H9 (cell line): ENCODE measurements around the gene SOX8. TPM values are rescaled to one million over a fixed set of nuclear protein-coding genes. Genes with fewer than 3 reads are reported as not detected.

Experiments used
- DNase-seq: peaks from one replicate; pipeline ENCODE4 v3.0.0-alpha.2; 2017
- H2AFZ ChIP-seq: one replicate; pipeline ENCODE4 v1.6.1; 2013; ENCODE audit warnings: mild to moderate bottlenecking, low read length, control low read depth, moderate library complexity
- H2AK5ac ChIP-seq: 2 replicates; pipeline ENCODE4 v1.6.1; 2013; ENCODE audit warnings: low read length, control low read depth, mixed read lengths; ENCODE audit not compliant: insufficient read length
- H2BK120ac ChIP-seq: one replicate; pipeline ENCODE4 v1.6.1; 2013; ENCODE audit warnings: low read depth, mild to moderate bottlenecking, low read length, control low read depth, inconsistent platforms; ENCODE audit not compliant: poor library complexity, severe bottlenecking
- H2BK12ac ChIP-seq: 2 replicates; pipeline ENCODE4 v1.6.1; 2013; ENCODE audit warnings: low read length, control low read depth, mixed read lengths, low read depth; ENCODE audit not compliant: insufficient read length
- H2BK15ac ChIP-seq: 2 replicates; pipeline ENCODE4 v1.6.1; 2013; ENCODE audit warnings: low read depth, low read length, control low read depth
- H2BK20ac ChIP-seq: one replicate; pipeline ENCODE4 v1.6.1; 2013; ENCODE audit warnings: low read depth, mild to moderate bottlenecking, low read length, control low read depth, inconsistent platforms; ENCODE audit not compliant: poor library complexity, severe bottlenecking
- H2BK5ac ChIP-seq: 2 replicates; pipeline ENCODE4 v1.6.1; 2013; ENCODE audit warnings: low read length, control low read depth, mixed read lengths; ENCODE audit not compliant: insufficient read length
- H3K14ac ChIP-seq: 2 replicates; pipeline ENCODE4 v1.6.1; 2013; ENCODE audit warnings: low read length, control low read depth; ENCODE audit not compliant: insufficient read depth
- H3K18ac ChIP-seq: 2 replicates; pipeline ENCODE4 v1.6.1; 2013; ENCODE audit warnings: low read depth, mild to moderate bottlenecking, mixed read lengths, low read length, control low read depth; ENCODE audit not compliant: insufficient read length
- H3K23ac ChIP-seq: 2 replicates; pipeline ENCODE4 v1.6.1; 2013; ENCODE audit warnings: low read length, control low read depth, mixed read lengths, low read depth; ENCODE audit not compliant: insufficient read length
- H3K23me2 ChIP-seq: 2 replicates; pipeline ENCODE4 v1.6.1; 2013; ENCODE audit warnings: low read depth, mild to moderate bottlenecking, mixed read lengths, low read length, control low read depth; ENCODE audit not compliant: insufficient read length, poor library complexity, severe bottlenecking
- H3K27ac ChIP-seq: 2 replicates; pipeline ENCODE4 v1.5.1; 2013; ENCODE audit warnings: low read length, control low read depth, mixed read lengths, low read depth; ENCODE audit not compliant: insufficient read length
- H3K27me3 ChIP-seq: 2 replicates; pipeline ENCODE4 v1.6.1; 2013; ENCODE audit warnings: low read length, control low read depth, inconsistent platforms; ENCODE audit not compliant: insufficient read depth
- H3K4ac ChIP-seq: 2 replicates; pipeline ENCODE4 v1.6.1; 2013; ENCODE audit warnings: low read depth, mild to moderate bottlenecking, control low read depth, inconsistent platforms, low read length, moderate library complexity
- H3K4me1 ChIP-seq: 2 replicates; pipeline ENCODE4 v1.6.1; 2013; ENCODE audit warnings: low read length, control low read depth, inconsistent platforms; ENCODE audit not compliant: insufficient read depth
- H3K4me2 ChIP-seq: 2 replicates; pipeline ENCODE4 v1.6.1; 2013; ENCODE audit warnings: low read length, control low read depth, mixed read lengths; ENCODE audit not compliant: insufficient read length, insufficient read depth
- H3K56ac ChIP-seq: 2 replicates; pipeline ENCODE4 v1.6.1; 2013; ENCODE audit warnings: low read depth, mild to moderate bottlenecking, mixed read lengths, low read length, control low read depth; ENCODE audit not compliant: insufficient read length
- H3K79me1 ChIP-seq: 2 replicates; pipeline ENCODE4 v1.6.1; 2013; ENCODE audit warnings: low read depth, mild to moderate bottlenecking, moderate library complexity, low read length, control low read depth, inconsistent platforms; ENCODE audit not compliant: insufficient read depth, poor library complexity, severe bottlenecking
- H3K79me2 ChIP-seq: 2 replicates; pipeline ENCODE4 v1.6.1; 2013; ENCODE audit warnings: low read length, control low read depth, inconsistent platforms; ENCODE audit not compliant: insufficient read depth
- H3K9ac ChIP-seq: 2 replicates; pipeline ENCODE4 v1.6.1; 2013; ENCODE audit warnings: low read length, control low read depth, mixed read lengths; ENCODE audit not compliant: insufficient read length; ENCODE audit errors: extremely low read depth
- H3K9me3 ChIP-seq: one replicate; pipeline ENCODE4 v1.6.1; 2013; ENCODE audit warnings: low read depth, low read length, inconsistent platforms; ENCODE audit not compliant: control insufficient read depth
- H3T11ph ChIP-seq: one replicate; pipeline ENCODE4 v1.6.1; 2013; ENCODE audit warnings: mild to moderate bottlenecking, low read length, control low read depth, inconsistent platforms
- H4K20me1 ChIP-seq: one replicate; pipeline ENCODE4 v1.6.1; 2013; ENCODE audit not compliant: control insufficient read depth, insufficient read length, insufficient read depth
- H4K5ac ChIP-seq: 2 replicates; pipeline ENCODE4 v1.6.1; 2013; ENCODE audit warnings: low read depth, mild to moderate bottlenecking, mixed read lengths, low read length, control low read depth; ENCODE audit not compliant: insufficient read length
- H4K8ac ChIP-seq: replicated peaks from 2 replicates; pipeline ENCODE4 v1.6.1; 2013; ENCODE audit warnings: low read length, control low read depth, mixed read lengths, low read depth; ENCODE audit not compliant: insufficient read length
- H4K91ac ChIP-seq: 2 replicates; pipeline ENCODE4 v1.6.1; 2013; ENCODE audit warnings: low read depth, mild to moderate bottlenecking, moderate library complexity, mixed read lengths, low read length, control low read depth; ENCODE audit not compliant: insufficient read length
- H3K27ac Mint-ChIP-seq, 3 experiments: 2 replicates in 2 of 3; 3 replicates in 1 of 3; pipeline ENCODE4 v1.8.0; 2020 to 2021; ENCODE audit warnings: mixed read lengths in 3 of 3, mild to moderate bottlenecking in 1 of 3, moderate library complexity in 1 of 3
- H3K27me3 Mint-ChIP-seq: 2 replicates; pipeline ENCODE4 v1.8.0; 2021; ENCODE audit warnings: low read depth, mild to moderate bottlenecking, moderate library complexity, mixed read lengths
- H3K36me3 Mint-ChIP-seq, 3 experiments: 2 replicates in 2 of 3; 3 replicates in 1 of 3; pipeline ENCODE4 v1.8.0; 2020 to 2021; ENCODE audit warnings: low read depth in 3 of 3, mixed read lengths in 3 of 3; ENCODE audit not compliant: insufficient read depth in 1 of 3
- H3K4me1 Mint-ChIP-seq, 2 experiments: 2 replicates each; pipeline ENCODE4 v1.8.0; 2020; ENCODE audit warnings: mixed read lengths in 2 of 2
- H3K4me3 Mint-ChIP-seq, 2 experiments: 2 replicates in 1 of 2; 3 replicates in 1 of 2; pipeline ENCODE4 v1.8.0; 2020 to 2021; ENCODE audit warnings: mild to moderate bottlenecking in 2 of 2, mixed read lengths in 2 of 2, moderate library complexity in 1 of 2
- H3K9me3 Mint-ChIP-seq, 2 experiments: 2 replicates in 1 of 2; 3 replicates in 1 of 2; pipeline ENCODE4 v1.8.0; 2020; ENCODE audit warnings: mild to moderate bottlenecking in 2 of 2, mixed read lengths in 2 of 2, moderate library complexity in 1 of 2
- CTCF ChIP-seq: fragments of 200-600 bp; sonication (generic); conservative IDR thresholded peaks from 3 replicates; pipeline ENCODE4 v1.8.0; 2021; ENCODE audit warnings: antibody characterized with exemption, mild to moderate bottlenecking
- WGBS: extraction: QIAGEN DNeasy Blood & Tissue Kit; methylation state at CpG from one replicate; pipeline ENCODE4 v1.1.7; 2013; ENCODE audit warnings: missing lambda C conversion rate, low lambda C conversion rate, mixed read lengths; ENCODE audit not compliant: insufficient read length; ENCODE audit errors: extremely low coverage; 5-methylcytosine and 5-hydroxymethylcytosine counted together
- total RNA-seq: library from RNA; stranded (reverse); gene quantifications from 2 replicates; pipeline ENCODE4 v1.2.1, GENCODE V29; 2021

The SOX8 gene
- total RNA-seq, 1 experiment from 2014 or later = 8.9 TPM

- H3K4me2 ChIP-seq = peak overlapping the region; percentile 28
- peaks cover 3 to 15% of the 10 kb centered on the region in 2 experiments; a peak in 3 of 4 replicates for H3K4me1 Mint-ChIP-seq
- no peak for TF ChIP-seq CTCF
- H3K23ac ChIP-seq = no peak overlapping the region
- peaks cover 14% of the 10 kb centered on the region; the same call in 1 of the 2 replicates for H3K27me3 ChIP-seq
- no peak overlapping the region for H2AK5ac ChIP-seq
- H3K9me3 Mint-ChIP-seq = no peaks in the 10 kb centered on the region
- H3K79me2 ChIP-seq = no peaks in the 10 kb centered on the region
- H3K18ac ChIP-seq = no peak overlapping the region
- H3K14ac ChIP-seq = no peak overlapping the region; the same call in 1 of the 2 replicates
- no peaks in the 10 kb centered on the region for H3K4me1 ChIP-seq
- DNase-seq = no peak
- no peaks in the 10 kb centered on the region for H3K79me1 ChIP-seq
- H2BK120ac ChIP-seq = no peak overlapping the region
- H3K9ac ChIP-seq = no peak overlapping the region
- H3K4me3 Mint-ChIP-seq = no peak overlapping the region; a peak in 1 of 5 replicates
- H3K23me2 ChIP-seq = peaks cover 10% of the 10 kb centered on the region
- H3K9me3 ChIP-seq = no peaks in the 10 kb centered on the region
- H2BK20ac ChIP-seq = no peak overlapping the region
- H3K56ac ChIP-seq = no peak overlapping the region
- H3K27me3 Mint-ChIP-seq = peaks cover 43% of the 10 kb centered on the region
- no peak overlapping the region for H2AFZ ChIP-seq
- H2BK12ac ChIP-seq = no peak overlapping the region
- no peaks in the 10 kb centered on the region for H4K20me1 ChIP-seq
- no peak overlapping the region for H3K27ac ChIP-seq
- no peak overlapping the region for H4K8ac ChIP-seq
- H4K5ac ChIP-seq = no peak overlapping the region
- WGBS = no CpG with 5 or more reads among the region's 31 CpGs
- no peak overlapping the region for H3K4ac ChIP-seq
- no peak overlapping the region for H2BK5ac ChIP-seq
- H3K36me3 Mint-ChIP-seq = peaks cover 0 to 2% (median 0%) of the 10 kb centered on the region in 3 experiments; a peak in 2 of 7 replicates
- no peak overlapping the region for H2BK15ac ChIP-seq
- no peak overlapping the region for H3T11ph ChIP-seq
- no peak overlapping the region for H3K27ac Mint-ChIP-seq
- no peak overlapping the region for H4K91ac ChIP-seq
These were observed 1.0 kb upstream of the SOX8 start for GRCh38 chr16:980595-980854.
